HS-5 (cell line): ENCODE measurements around the gene FARS2.
A peak's percentile ranks its signal among the peaks of the same experiment; 100 is the strongest.

Source experiments
- DNase-seq: peaks from one replicate; pipeline ENCODE4 v3.0.0-alpha.2; 2012; ENCODE audit warnings: low read depth

FARS2 gene

DNA sequence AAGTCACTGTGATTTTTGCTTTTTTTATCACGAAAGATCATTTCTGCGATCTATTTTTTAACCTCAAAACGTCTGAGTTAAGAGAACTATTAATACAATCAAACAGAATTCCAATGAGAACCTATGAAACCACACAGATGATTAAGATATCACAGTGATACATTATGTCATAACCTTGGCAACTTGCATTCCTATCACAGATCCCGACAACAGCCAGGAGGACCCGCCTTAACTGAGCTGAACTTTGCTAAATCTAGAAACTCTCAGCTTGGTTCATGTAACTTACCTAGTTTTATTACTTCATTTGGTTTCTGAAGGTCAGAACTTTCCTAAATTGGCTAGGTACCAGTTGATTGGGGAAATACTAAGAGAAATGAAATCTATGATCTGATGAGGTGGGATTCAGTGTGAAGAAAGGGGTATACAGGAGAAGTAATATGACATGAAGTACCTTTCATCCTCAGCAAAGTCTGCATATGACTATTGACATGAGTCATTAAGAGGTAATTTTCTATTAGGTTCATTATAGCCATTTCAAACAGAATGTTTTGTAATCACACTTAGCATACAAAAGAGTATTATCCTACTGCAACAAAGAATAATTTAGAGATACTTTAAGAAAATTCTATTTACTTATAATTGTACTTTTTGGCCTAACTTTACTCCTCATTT lies 11.7 kb upstream of the FARS2 start:
- no peak for DNase-seq

DNA sequence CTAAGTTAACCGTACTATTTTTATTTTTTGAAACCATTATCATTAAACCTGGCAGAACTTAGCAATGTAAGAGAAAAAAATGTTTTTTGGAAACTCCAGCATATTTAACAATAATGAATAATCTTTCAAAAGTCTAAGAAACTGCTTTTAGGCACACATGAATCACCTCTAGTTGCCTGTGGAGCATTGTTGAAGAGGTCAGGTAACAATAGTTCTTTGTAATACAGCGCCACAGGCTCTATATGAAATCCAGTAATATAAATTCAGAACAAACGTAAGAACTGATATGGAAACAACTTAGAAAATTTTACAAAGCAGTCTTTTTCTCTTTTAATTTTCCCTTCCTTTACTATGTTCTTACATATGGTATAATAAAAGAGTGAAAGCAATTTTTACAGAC lies 10.9 kb upstream of the FARS2 start:
- DNase-seq = no peak

DNA sequence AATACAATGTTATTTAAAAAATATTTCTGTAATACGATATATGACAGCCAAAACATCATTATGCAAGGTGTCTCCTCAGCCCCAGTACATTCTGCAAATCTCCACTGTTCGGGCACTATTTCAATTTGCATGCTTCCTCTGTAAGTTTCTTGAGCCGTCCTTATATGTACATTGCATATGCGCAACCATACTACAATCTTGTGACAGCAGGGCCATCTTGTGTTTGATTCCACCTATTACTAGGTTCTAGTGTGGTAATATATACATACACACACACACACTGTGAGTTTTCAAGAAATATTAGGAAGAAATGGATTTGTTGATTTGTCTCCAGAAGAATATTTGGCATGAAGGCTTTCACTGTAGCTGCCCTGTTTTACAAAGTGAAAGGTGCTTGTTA lies 10.4 kb upstream of the FARS2 start:
- DNase-seq = no peak

DNA sequence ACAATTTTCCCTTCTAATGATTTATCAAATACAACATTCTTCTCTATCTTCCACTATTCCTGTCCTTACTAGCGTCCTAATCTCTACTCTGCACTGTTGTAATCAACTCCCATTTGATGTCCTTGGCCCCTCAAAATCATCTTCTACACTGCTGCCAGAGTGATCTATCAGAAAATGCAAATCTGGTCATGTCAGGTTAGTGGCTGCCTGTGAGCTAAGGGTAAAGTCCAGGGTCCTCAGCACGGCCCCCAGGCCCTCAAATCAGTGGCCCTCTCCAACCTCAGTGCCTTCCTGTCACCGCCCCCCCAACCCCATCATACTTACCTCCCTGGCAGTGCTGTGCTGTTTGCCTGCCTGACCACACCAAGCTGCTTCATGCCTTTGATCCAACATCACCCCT lies 4.4 kb upstream of the FARS2 start:
- no peak for DNase-seq

DNA sequence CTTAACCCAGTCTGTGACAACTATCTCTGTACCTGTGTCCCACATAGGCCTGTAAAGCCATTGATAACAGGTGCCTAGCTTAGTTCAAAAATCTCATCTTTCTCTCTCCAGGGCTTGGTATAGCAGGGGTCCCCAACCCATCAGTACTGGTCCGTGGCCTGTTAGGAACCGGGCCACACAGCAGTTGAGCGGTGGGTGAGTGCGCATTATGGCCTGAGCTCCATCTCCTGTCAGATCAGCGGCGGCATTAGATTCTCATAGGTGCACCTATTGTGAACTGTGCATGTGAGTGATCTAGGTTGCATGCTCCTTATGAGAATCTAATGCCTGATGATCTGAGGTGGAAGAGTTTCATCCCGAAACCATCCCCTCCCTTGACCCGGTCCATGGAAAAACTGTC lies 3.9 kb upstream of the FARS2 start:
- DNase-seq = no peak

DNA sequence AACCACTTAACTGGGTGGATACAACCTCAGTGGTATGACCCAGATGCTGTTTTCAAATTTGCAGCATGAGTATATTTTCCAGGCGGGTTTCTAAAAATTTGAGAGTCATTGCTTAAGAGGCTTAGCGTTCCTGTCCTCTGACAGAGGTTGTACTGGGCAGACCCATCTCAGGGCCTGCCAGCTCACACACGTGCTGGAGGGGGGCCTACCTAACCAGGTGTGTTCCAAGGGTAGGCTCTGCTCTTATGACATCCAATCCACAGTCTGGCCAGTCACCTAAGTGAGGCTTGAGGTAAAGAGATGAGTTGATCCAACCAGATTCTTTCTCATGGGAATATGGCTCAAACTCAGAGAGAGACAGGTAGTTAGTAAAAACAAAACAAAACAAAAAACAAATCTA lies 1.9 kb upstream of the FARS2 start:
- no peak for DNase-seq

DNA sequence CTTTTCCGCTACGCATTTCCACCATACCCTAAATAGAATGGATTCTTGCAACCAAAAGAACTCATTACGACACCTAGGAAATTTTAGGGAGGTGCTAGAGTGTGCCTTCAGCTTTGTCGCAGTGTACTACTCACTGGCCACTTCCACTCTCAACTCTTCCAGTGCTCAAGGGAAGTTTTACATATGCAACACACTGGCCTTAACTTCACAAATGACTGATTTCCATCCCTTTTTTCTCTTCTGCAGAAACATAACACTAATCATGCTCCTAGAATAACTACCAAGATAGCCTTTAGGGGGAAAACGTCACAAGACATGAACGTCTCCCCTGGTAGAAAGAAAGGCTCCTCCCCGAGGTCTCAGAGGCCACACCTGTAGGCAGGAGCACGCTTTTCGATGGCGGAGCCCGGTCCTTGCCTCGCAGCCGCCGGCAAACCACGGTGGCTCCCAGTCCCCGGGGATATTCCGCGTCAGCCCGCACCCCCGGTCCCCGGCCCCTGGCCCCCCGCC lies 1.1 kb upstream of the FARS2 start:
- peak; percentile 54 for DNase-seq

DNA sequence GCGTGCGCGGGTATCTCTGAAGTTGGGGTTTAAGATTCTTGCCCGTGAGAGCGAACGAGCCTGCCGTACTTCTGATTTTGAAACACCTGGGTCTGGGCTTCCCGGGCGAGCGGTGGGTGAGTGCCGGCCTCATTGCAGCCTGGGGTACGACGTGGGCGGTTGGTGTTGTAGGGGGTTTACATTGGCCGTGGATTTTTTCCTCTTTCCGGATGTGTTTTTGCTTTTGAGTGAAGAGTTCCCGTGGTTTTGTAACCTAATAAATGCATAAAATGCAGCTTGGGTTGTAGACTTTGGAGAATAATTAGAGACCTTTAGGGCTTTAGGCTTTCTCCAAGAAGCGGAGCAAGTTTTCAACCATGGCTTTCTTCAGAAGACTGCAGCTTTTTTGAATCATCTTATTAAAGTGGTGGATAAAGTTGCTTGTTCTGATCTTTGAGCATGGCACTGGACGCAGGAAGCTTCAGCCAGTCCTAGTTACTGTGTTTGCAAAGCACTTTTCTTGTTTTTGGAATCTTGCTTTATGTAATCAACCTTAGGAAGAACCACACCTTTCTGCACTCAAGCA lies 314 bp downstream of the FARS2 start:
- DNase-seq = peak; percentile 20

DNA sequence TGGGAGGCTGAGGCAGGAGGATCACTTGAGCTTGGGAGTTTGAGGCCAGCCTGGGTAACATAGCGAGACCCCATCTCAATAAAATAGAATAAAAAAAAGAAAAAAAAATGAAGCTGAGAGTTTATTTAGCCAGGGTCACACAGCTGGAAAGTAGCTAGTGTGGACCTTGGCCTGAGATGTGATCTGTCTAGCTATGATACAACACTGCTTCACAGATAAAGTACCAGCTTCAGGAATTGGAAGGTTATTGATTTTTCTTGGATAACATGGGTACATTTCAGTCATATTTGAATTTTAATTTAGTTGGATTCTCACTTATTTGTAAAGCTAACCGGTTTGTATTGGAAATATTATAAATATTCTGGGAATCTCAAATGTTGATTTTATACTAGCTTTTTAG lies 5.1 kb downstream of the FARS2 start:
- DNase-seq = no peak

DNA sequence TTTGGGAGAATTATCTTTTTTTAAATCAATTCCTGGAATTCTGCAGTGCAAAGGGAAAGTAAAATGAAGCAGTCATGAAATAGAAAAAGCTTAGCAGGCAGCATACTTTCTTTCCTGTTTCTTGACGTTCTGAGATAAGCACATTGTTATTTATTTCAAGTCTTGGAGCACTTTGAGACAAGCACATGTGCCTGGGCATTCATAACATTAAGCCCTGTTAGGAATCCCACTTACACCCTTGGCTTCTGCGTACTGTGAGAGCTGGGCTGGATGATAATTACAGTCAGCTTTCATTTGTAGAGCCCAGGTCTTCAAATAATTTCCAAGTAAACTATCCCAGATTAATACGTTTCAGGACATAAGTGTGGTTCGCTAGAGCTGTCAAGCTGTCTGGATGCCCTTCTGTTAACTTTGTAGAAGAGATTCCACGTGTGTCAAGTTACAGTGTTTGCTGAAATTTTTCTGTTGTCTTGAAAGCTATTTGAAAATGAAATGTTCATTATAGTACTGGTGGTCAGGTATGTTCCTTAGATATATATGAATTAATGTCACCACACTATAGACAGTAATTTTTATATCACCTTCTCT lies 8.9 kb downstream of the FARS2 start:
- no peak for DNase-seq

DNA sequence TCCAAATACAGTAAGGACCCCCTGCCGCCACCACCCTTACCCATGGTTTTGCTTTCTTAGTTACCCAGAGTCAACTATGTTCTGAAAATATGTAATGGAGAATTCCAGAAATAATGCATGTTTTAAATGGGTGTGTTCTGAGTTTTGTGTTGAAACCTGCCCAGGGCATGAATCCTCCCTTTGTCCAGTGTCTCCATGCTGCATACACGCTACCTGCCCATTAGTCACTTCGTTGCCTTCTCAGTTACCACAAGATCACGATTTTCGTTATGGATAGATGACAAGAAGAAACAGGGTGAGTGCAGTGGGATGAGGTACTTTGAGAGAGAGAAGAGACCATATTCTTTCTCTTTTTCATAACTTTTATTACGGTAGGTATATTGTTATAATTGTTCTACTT lies 10.6 kb downstream of the FARS2 start:
- DNase-seq = no peak

DNA sequence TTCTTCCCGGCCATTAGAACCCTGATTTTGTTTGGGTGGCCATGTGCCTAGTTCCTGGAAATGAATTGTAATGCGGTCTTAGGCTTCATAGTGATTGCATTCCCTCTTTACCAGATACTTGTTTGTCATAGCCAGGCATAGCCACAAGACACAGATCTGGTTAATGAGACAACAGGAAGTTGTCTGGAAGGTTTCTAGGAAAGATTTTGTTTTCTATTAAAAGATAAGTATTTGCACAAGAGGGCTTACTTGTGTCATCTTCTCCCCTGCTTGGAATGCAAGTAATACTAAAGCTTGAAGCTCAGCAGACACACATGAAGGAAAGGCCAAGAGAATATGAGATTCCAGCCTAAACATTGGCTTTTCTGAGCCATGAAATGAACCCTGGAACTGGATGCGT lies 12.9 kb downstream of the FARS2 start:
- DNase-seq = no peak

DNA sequence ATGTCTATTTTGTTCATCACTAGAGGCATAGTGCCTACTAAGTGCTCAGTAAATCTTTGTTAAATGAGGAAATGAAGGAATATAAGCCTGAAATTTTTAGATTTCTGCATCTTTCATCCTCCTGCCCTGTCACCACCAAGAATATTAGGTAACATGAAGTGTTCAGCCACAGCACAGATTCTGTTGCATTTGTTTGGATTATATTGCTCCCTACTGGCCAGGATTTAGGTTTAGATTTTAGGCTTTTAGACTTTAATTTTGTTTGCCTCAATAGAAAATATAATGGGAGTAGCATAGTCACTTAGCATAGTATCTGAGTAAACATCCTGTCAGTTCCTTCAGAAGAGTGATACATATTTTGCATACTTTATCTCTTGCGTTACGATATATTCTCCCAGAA lies 14.2 kb downstream of the FARS2 start:
- no peak for DNase-seq

DNA sequence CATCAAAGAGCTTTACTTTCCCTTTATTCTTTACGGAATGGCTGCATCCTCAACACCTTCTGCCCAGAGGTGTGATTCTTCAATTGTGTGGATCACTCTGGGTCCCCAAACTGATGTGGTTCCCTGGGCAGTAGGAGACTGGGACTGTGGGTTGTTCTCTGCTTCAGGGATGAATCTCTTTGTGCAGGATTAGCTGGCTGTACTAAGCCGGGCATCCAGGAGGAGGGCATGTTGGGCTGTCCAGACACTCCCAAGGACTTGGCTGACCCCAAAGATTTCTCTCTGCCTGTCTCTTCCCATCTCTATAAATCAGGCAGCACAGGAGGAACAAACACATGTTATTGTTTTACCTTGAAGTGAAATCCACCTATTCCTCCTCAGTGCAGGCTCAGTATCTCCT lies 15.3 kb downstream of the FARS2 start:
- DNase-seq = no peak

DNA sequence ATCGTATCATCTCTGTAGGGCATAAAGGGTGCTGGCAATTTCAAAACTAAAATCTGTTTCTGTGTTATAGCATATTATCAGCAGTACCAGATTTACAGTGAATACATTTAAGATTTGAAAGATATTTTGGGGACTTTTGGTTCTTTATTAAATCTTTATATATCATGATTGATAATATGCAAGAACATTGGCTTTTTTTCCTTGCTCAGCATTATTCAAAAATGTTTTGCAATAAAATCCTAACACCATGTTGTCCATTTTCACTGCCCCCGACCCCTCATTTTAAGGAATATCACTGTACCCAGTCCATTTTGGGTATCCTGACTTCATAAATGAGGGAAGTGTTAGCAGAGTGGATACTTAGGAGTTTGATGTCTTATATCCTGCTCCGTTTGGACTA lies 16.3 kb downstream of the FARS2 start:
- DNase-seq = no peak

DNA sequence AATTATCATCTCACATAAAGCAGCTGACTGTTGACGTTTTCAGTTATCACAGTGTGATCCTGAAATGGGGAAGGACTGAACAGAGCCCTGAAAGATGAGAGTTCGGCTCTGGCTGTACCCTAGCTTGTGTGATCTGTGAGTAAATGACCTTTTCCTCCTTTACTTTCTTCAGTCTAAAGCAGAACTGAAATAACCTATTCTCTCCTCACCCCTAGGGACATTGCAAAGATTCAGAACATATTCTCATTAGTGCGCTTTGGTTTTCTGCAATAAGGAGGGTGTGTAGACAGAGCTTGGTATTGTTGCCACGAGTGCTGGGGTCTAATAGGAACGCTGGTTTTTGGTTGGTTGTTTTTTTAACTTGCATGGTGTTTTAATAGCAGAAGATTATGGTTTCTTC lies 16.7 kb downstream of the FARS2 start:
- DNase-seq = no peak

DNA sequence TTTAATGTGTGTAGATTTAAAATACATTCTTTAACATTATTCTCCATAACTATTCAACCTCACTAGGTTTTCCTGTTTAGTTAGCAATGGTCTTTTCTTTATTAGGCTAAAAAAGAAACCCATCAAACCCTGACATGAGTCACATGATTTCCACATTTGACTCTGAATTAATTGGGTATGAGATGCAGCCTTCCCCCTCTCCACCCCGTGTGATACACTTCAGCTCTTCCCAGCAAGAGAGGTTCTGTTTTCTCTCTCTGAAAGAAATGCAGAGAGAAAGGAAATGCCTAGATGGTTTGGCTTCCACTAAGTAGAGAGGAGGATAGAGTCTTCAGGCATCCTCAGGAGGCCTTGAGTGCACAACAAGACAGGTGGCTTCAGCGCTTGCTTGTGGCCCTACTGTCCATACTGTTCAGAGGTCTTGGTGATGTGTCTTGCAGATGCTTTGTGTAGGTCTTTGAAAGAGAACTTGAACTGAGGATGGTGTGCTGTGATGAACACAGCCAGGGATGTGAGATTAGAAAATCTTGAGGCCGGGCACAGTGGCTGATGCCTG lies 17.3 kb downstream of the FARS2 start:
- no peak for DNase-seq

DNA sequence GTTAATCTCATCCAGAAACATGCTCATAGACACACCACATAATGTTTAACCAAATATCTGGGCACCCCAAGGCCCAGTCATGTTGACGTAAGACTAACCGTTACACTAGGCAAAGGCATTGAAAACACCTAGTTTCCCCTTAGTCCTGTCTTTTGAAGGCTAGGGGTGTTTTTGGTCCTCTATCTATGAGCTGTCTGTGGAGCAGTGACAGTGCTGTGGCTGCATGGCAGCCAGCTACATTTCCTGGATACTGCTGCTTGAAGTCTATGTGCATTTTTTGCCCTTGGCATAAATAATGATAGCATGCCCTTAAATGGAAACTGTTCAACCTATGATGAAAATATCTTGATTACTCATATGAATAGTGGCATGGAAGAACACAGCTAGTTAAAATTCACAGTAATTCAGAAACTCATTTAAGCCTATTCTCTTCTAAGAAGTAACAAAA lies 18.6 kb downstream of the FARS2 start:
- no peak for DNase-seq

DNA sequence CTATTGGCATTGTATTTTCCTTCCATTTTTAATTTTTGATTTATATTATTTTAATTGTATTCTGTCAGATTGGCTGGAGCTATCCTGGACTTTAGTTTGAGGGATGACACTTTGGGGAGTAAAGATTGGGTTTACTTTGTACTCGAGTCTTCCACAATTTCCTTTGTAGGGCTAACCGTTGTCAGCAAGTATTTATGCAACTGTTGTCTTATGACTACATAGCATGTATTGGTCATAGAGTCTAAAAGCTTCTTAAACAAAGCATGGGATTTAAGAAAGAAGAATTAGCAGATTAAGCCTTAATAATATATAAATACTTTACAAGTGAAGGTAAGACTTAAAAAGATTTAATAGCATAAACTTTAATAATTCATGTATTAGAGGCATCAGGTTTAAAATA lies 19.6 kb downstream of the FARS2 start:
- no peak for DNase-seq

DNA sequence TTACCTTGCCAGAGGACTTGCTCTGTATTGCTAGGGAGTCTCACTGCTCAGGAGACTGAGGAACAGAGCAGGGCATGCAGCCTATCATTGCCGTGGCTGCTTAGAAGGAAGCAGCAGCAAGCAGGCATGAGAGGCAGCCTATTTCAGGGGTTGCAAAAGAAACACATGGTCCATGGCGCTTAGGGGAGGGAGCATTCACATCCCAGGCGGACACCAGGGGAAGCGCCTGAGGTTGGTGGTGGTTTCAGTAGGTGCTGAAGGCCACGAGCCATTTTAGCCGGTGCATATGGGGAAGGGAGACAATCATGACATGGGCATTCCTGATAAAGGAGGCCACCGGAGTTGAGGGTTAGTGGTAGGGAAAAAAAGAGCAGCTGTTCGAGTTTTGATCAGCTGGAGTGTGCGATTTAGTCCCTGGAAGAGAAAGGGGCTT lies 20.9 kb downstream of the FARS2 start:
- no peak for DNase-seq

DNA sequence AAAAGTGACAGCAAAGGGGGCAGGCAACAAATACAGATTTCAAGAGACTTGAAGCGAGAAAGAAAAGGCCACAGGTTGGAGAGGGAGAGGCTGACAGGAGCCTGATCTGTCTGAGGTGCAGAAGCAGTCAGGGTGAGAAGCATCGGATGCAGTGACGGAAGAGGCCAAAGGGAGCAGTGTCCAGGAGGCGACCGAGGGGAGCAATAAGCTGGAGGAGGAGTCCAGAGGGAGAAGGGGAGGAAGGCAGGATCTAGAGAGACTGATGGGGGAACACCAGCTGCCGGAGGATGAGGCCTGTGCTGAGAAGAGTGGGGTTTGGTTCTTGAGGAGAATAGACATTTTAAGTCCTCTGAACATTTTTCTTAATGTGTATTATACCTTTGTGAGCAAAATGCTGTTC lies 23.8 kb downstream of the FARS2 start:
- DNase-seq = no peak

DNA sequence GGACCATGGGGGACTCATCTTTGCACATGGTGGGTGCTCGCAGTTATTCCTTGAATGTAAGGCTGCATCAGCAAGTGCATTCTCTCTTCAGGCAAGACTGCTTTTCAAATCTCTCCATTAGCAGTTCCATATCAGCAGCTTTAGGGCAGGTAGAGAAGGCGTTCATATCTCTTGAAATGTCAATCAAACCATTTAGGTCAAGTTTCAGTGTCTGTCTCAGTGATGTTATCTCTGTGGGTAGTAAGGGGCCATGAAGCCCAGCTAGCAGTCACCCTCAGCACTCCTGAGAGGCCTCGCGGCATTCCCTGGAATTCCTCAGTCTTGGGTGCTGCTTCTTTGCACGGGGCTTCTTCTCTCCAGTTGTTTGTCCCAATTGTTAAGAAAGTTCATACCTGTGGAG lies 24.2 kb downstream of the FARS2 start:
- DNase-seq = no peak

DNA sequence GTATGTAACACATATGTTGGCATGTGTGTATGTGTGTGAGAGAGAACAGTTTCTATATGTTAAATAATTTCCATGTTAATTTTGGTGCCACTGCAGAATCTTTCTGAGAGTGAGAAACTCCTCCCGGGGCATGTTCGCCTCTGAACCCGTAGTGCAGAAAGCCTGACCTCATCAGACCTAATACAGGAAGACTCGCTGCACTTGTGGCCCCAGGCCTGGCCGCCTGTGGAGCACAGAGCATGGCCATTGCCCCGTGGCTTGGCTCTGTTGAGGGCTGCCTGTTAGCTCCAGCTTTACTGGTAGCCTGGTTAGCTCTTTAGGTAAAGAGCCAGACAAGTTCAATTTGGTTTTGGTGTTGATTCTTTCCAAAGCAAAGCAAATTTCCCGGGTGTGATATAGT lies 25.5 kb downstream of the FARS2 start:
- no peak for DNase-seq
